CD14-positive monocyte (primary cell): ENCODE results near the gene HIF1AN. TPM values are rescaled to one million over a fixed set of nuclear protein-coding genes. Genes with fewer than 3 reads are reported as not detected.

Experiments used
- DNase-seq, 3 donors: peaks; one replicate each; pipeline ENCODE4 v3.0.0-alpha.2; 2011 to 2022
- H2AFZ ChIP-seq: 2 replicates; pipeline ENCODE4 v1.6.0; 2012; ENCODE audit warnings: mild to moderate bottlenecking, low read depth, low read length, inconsistent platforms; ENCODE audit not compliant: insufficient read depth, poor library complexity, severe bottlenecking
- H3K27ac ChIP-seq, 2 donors: 1 replicate in 1 of 2; 2 replicates in 1 of 2; pipeline ENCODE4 v1.5.1; 2012 to 2013; ENCODE audit warnings: low read length in 2 of 2, control low read depth in 1 of 2, inconsistent platforms in 1 of 2, low read depth in 1 of 2, mild to moderate bottlenecking in 1 of 2
- H3K27me3 ChIP-seq, 2 donors: one replicate each; pipeline versions ENCODE4 v1.6.0 to v1.6.1; 2011 to 2013; ENCODE audit warnings: low read length in 2 of 2; ENCODE audit not compliant: control insufficient read depth in 2 of 2, insufficient read depth in 2 of 2
- H3K36me3 ChIP-seq, 2 donors: replicated peaks in 1 of 2; 1 replicate in 1 of 2; 2 replicates in 1 of 2; pipeline versions ENCODE4 v1.5.1 to v1.6.1; 2012 to 2013; ENCODE audit warnings: low read length in 2 of 2, control low read depth in 1 of 2, inconsistent platforms in 1 of 2, mild to moderate bottlenecking in 1 of 2; ENCODE audit not compliant: insufficient read depth in 2 of 2, control insufficient read depth in 1 of 2
- H3K4me1 ChIP-seq, 2 donors: 1 replicate in 1 of 2; 2 replicates in 1 of 2; pipeline versions ENCODE4 v1.5.1 to v1.6.1; 2012 to 2013; ENCODE audit warnings: low read length in 2 of 2, control low read depth in 1 of 2, inconsistent platforms in 1 of 2, mild to moderate bottlenecking in 1 of 2, moderate library complexity in 1 of 2; ENCODE audit not compliant: insufficient read depth in 2 of 2, control insufficient read depth in 1 of 2
- H3K4me2 ChIP-seq: replicated peaks from 2 replicates; pipeline ENCODE3; 2012; ENCODE audit warnings: low read length, moderate library complexity, mild to moderate bottlenecking; ENCODE audit not compliant: poor library complexity, severe bottlenecking; ENCODE audit errors: extremely low read depth
- H3K4me3 ChIP-seq, 3 experiments: fragments of 200-600 bp in 1 of 3; sonication (generic) in 1 of 3; replicated peaks in 1 of 3; 1 replicate in 2 of 3; 2 replicates in 1 of 3; pipeline ENCODE4 v1.5.1; 2011 to 2013; ENCODE audit warnings: low read length in 3 of 3, mild to moderate bottlenecking in 3 of 3, control low read depth in 2 of 3, low read depth in 2 of 3, inconsistent platforms in 1 of 3, moderate library complexity in 1 of 3
- H3K79me2 ChIP-seq: 2 replicates; pipeline ENCODE4 v1.6.0; 2012; ENCODE audit warnings: mild to moderate bottlenecking, control low read depth, inconsistent platforms, low read length, moderate library complexity; ENCODE audit not compliant: insufficient read depth
- H3K9ac ChIP-seq: 2 replicates; pipeline ENCODE4 v1.6.0; 2017; ENCODE audit warnings: low read length, mild to moderate bottlenecking; ENCODE audit not compliant: insufficient read depth, poor library complexity, severe bottlenecking
- H3K9me3 ChIP-seq, 2 donors: replicated peaks in 1 of 2; 1 replicate in 1 of 2; 2 replicates in 1 of 2; pipeline versions ENCODE4 v1.5.1 to v1.6.1; 2012 to 2013; ENCODE audit warnings: low read length in 2 of 2, control low read depth in 1 of 2; ENCODE audit not compliant: control insufficient read depth in 1 of 2, insufficient read depth in 1 of 2
- H4K20me1 ChIP-seq: 2 replicates; pipeline ENCODE4 v1.6.0; 2012; ENCODE audit warnings: mild to moderate bottlenecking, low read length, control low read depth, moderate library complexity; ENCODE audit not compliant: insufficient read depth
- H3K27ac Mint-ChIP-seq, 7 donors: one replicate each; pipeline ENCODE4 v1.8.0; 2020; ENCODE audit warnings: mild to moderate bottlenecking in 7 of 7, mixed read lengths in 7 of 7, moderate library complexity in 6 of 7, inconsistent platforms in 2 of 7
- H3K27me3 Mint-ChIP-seq, 3 donors: one replicate each; pipeline ENCODE4 v1.8.0; 2021 to 2022; ENCODE audit warnings: low read depth in 3 of 3, mild to moderate bottlenecking in 3 of 3, mixed read lengths in 3 of 3, moderate library complexity in 3 of 3, inconsistent platforms in 1 of 3
- H3K36me3 Mint-ChIP-seq, 2 donors: one replicate each; pipeline ENCODE4 v1.8.0; 2020; ENCODE audit warnings: mixed read lengths in 2 of 2, inconsistent platforms in 1 of 2, mild to moderate bottlenecking in 1 of 2
- H3K4me1 Mint-ChIP-seq: one replicate; pipeline ENCODE4 v1.8.0; 2020; ENCODE audit warnings: mild to moderate bottlenecking, mixed read lengths
- H3K4me3 Mint-ChIP-seq, 2 donors: one replicate each; pipeline ENCODE4 v1.8.0; 2020; ENCODE audit warnings: mild to moderate bottlenecking in 2 of 2, mixed read lengths in 2 of 2, moderate library complexity in 1 of 2
- H3K9me3 Mint-ChIP-seq, 7 donors: one replicate each; pipeline ENCODE4 v1.8.0; 2020 to 2022; ENCODE audit warnings: mixed read lengths in 7 of 7, mild to moderate bottlenecking in 6 of 7, moderate library complexity in 6 of 7, inconsistent platforms in 2 of 7
- WGBS: methylation state at CpG from one replicate; pipeline ENCODE4 v1.1.5; 2013; ENCODE audit warnings: missing lambda C conversion rate; ENCODE audit not compliant: insufficient coverage; 5-methylcytosine and 5-hydroxymethylcytosine counted together
- intact Hi-C, 2 donors: fragments of 100-400 bp; cut with micrococcal nuclease; formaldehyde crosslinking; loops; one replicate each; pipeline versions ENCODE4 v1.15.0 to v1.15.1; 2023
- polyA plus RNA-seq, 3 donors: library from polyadenylated mRNA; depleted of rRNA in 1 of 3; unstranded in 2 of 3; stranded (reverse) in 1 of 3; fragments of 300-500 nt in 2 of 3; fragments of >200 nt in 1 of 3; fragmentation: Illumina TruSeq in 2 of 3; gene quantifications; 1 replicate in 2 of 3; 2 replicates in 1 of 3; pipeline ENCODE4 v1.2.3, GENCODE V29; 2012 to 2021
- TF ChIP-seq, protein P1 (sequence below): fragments of 200-600 bp; IDR thresholded peaks from one replicate; pipeline ENCODE4 v1.8.0; 2022; ENCODE audit warnings: antibody characterized with exemption, mild to moderate bottlenecking

HIF1AN gene
- polyA plus RNA-seq, 3 donors: 8.5 to 25.3 (median 17.2) TPM

DNA sequence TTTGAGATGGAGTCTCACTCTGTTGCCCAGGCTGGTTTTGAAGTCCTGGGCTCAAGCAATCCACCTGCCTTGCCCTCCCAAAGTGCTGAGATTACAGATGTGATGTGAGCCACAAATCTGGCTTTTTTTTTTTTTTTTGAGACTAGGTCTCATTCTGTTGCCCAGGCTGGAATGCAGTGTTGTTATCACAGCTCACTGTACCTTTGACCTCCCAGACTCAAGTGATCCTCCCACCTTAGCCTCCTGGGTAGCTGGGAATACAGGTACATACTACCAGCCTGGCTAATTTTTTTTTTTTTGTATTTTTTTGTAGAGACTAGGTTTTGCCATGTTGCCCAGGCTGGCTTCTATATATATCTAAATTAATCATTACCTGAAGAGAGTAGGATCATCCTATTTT lies 62.4 kb downstream of the HIF1AN start:
- Histone ChIP-seq H3K9me3 (no peaks in the 10 kb centered on the region), H3K4me2 (no peak overlapping the region), H3K36me3 (no peaks in the 10 kb centered on the region), H3K79me2 (no peaks in the 10 kb centered on the region), H3K27me3 (peaks cover 9 to 27% of the 10 kb centered on the region in 2 donors), H3K4me3 (no peak overlapping the region), H3K4me1 (no peaks in the 10 kb centered on the region), H3K9ac (no peak overlapping the region), H2AFZ (no peak overlapping the region), H3K27ac (no peak overlapping the region), H4K20me1 (no peaks in the 10 kb centered on the region)
- intact Hi-C loops: no loop called here
- DNase-seq: no peak
- Mint-ChIP-seq H3K9me3 (no peaks in the 10 kb centered on the region), H3K4me1 (no peaks in the 10 kb centered on the region), H3K27me3 (peaks cover 13 to 50% (median 24%) of the 10 kb centered on the region in 3 donors), H3K27ac (no peak overlapping the region), H3K36me3 (no peaks in the 10 kb centered on the region), H3K4me3 (no peak overlapping the region)
- TF ChIP-seq, protein P1, sequence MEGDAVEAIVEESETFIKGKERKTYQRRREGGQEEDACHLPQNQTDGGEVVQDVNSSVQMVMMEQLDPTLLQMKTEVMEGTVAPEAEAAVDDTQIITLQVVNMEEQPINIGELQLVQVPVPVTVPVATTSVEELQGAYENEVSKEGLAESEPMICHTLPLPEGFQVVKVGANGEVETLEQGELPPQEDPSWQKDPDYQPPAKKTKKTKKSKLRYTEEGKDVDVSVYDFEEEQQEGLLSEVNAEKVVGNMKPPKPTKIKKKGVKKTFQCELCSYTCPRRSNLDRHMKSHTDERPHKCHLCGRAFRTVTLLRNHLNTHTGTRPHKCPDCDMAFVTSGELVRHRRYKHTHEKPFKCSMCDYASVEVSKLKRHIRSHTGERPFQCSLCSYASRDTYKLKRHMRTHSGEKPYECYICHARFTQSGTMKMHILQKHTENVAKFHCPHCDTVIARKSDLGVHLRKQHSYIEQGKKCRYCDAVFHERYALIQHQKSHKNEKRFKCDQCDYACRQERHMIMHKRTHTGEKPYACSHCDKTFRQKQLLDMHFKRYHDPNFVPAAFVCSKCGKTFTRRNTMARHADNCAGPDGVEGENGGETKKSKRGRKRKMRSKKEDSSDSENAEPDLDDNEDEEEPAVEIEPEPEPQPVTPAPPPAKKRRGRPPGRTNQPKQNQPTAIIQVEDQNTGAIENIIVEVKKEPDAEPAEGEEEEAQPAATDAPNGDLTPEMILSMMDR: no peak

DNA sequence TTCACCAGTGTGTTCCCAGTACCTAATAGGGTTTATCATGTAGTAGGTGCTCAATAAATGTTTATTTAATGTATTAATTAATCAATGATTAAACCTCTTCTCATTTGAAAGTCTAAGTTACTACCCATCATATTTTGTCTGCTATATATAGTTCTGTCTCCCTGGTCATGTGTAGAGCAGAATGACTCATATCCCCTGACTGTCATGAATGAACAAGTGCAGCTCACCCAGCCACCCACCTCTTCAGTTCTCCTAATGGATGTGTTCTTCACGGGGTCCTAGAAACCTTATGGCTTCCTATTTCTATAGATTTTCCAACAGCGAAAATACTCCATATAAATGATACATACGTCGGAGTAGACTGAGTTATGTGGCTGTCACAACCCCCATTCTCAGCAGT lies 64.5 kb downstream of the HIF1AN start:
- intact Hi-C loops: no loop called here
- Histone ChIP-seq H3K4me3 (no peak overlapping the region), H3K27ac (no peak overlapping the region), H2AFZ (no peak overlapping the region), H3K9me3 (no peaks in the 10 kb centered on the region), H3K36me3 (no peaks in the 10 kb centered on the region), H3K4me1 (no peaks in the 10 kb centered on the region), H3K27me3 (peaks cover 6 to 32% of the 10 kb centered on the region in 2 donors), H3K79me2 (no peaks in the 10 kb centered on the region), H3K4me2 (no peak overlapping the region), H4K20me1 (no peaks in the 10 kb centered on the region), H3K9ac (no peak overlapping the region)
- H3K27me3 Mint-ChIP-seq: peaks cover 15 to 54% (median 29%) of the 10 kb centered on the region in 3 donors
- peaks cover 0 to 5% (median 2%) of the 10 kb centered on the region in 7 donors for H3K9me3 Mint-ChIP-seq
- no peak overlapping the region for H3K4me3 Mint-ChIP-seq
- H3K36me3 Mint-ChIP-seq: no peaks in the 10 kb centered on the region
- DNase-seq: no peak
- WGBS: no CpG with 5 or more reads among the region's 4 CpGs
- H3K27ac Mint-ChIP-seq: no peak overlapping the region
- TF ChIP-seq, protein P1: no peak
- H3K4me1 Mint-ChIP-seq: no peaks in the 10 kb centered on the region
